GM21619 (cell line): ENCODE measurements around the gene SON.
A peak's percentile ranks its signal among the peaks of the same experiment; 100 is the strongest.
"Not testable (repeated sequence)": the region's sequence is repeated elsewhere in the genome, so short reads cannot be mapped to it uniquely, and the experiment has no call there.

Source experiments
- ATAC-seq: cut with Tn5 transposase; IDR thresholded peaks from one replicate; pipeline ENCODE4 v1.9.1; 2021; ENCODE audit not compliant: unreplicated experiment

Gene SON

GRCh38 chr21:33542640-33543504, at the start of gene SON:
Gene SON, plus strand, starts transcription at chr21:33543038. Its CDS starts 55 bp downstream, at chr21:33543093.
- peak; percentile 93 for ATAC-seq

- no peak for ATAC-seq
Measured at GRCh38 chr21:33493756-33494155, 49.1 kb upstream of the SON start.

- no peak for ATAC-seq
Measured at GRCh38 chr21:33495743-33496142, 47.1 kb upstream of the SON start.

GRCh38 chr21:33496345-33496744, 46.5 kb upstream of the SON start:
- no peak for ATAC-seq

GRCh38 chr21:33505833-33506232, 37.0 kb upstream of the SON start:
- no peak for ATAC-seq

- ATAC-seq = not testable (repeated sequence)
Measured at GRCh38 chr21:33507003-33507402, 35.8 kb upstream of the SON start.

GRCh38 chr21:33510826-33511225, 32.0 kb upstream of the SON start:
- ATAC-seq = no peak

- ATAC-seq = no peak
Measured at GRCh38 chr21:33511639-33512038, 31.2 kb upstream of the SON start.

- no peak for ATAC-seq
Measured at GRCh38 chr21:33512481-33512880, 30.4 kb upstream of the SON start.

- ATAC-seq = no peak
Measured at GRCh38 chr21:33514229-33514628, 28.6 kb upstream of the SON start.

GRCh38 chr21:33518899-33519298, 23.9 kb upstream of the SON start:
- no peak for ATAC-seq

GRCh38 chr21:33522297-33522952, 20.4 kb upstream of the SON start:
- ATAC-seq = no peak

- no peak for ATAC-seq
Measured at GRCh38 chr21:33522953-33523349, 19.9 kb upstream of the SON start.

GRCh38 chr21:33531007-33531406, 11.8 kb upstream of the SON start:
- ATAC-seq = no peak

- no peak for ATAC-seq
Measured at GRCh38 chr21:33537212-33537611, 5.6 kb upstream of the SON start.

- no peak for ATAC-seq
Measured at GRCh38 chr21:33539616-33540015, 3.2 kb upstream of the SON start.

GRCh38 chr21:33540711-33541104, 2.1 kb upstream of the SON start:
- ATAC-seq = no peak

- no peak for ATAC-seq
Measured at GRCh38 chr21:33541105-33541711, 1.6 kb upstream of the SON start.

- peak; percentile 47 for ATAC-seq
Measured at GRCh38 chr21:33541756-33542639, 840 bp upstream of the SON start, which contains the start of gene GART. Gene GART, minus strand, starts transcription at chr21:33542117. Its CDS starts 2,802 bp downstream, at chr21:33539315.

- ATAC-seq = no peak
Measured at GRCh38 chr21:33543505-33544129, 779 bp downstream of the SON start.
